ENCODE data around the gene FAM13B. TPM values are rescaled to one million over a fixed set of nuclear protein-coding genes. Genes with fewer than 3 reads are reported as not detected.

FAM13B gene
- total RNA-seq, 2 experiments from 2014 or later, result 33.1 to 36.7 TPM

GRCh38 chr5:137935694-137936093, 97.2 kb downstream of the FAM13B start:
- Mint-ChIP-seq H3K4me3 (no peak overlapping the region), H3K4me1 (ENCODE audit: low read depth) (no peaks in the 10 kb centered on the region), H3K9me3 (no peaks in the 10 kb centered on the region), H3K36me3 (ENCODE audit: low read depth) (peaks cover 39% of the 10 kb centered on the region), H3K27ac (peak overlapping the region; percentile 8), H3K27me3 (no peaks in the 10 kb centered on the region)
- H3K4me1 ChIP-seq (ENCODE audit: insufficient read depth, low read length), result no peaks in the 10 kb centered on the region
- ChIA-PET POLR2A (interaction anchor here (0.6 kb wide), 1 partner anchor 46 kb away, joined by 3 read pairs; no protein-coding TSS in a partner anchor), CTCF (no interaction called here)
- DNase-seq (no peak), ATAC-seq (ENCODE audit: poor library complexity) (no peak)
- H3K4me3 ChIP-seq (ENCODE audit: low read length), result no peak overlapping the region
- no peaks in the 10 kb centered on the region for H3K9me3 ChIP-seq (ENCODE audit: control insufficient read depth in 1 of 2, insufficient read depth in 1 of 2, low read length in 2 of 2)
- no peak overlapping the region for H3K27ac ChIP-seq (ENCODE audit: low read depth in 1 of 2, low read length in 2 of 2)
- H3K27me3 ChIP-seq (ENCODE audit: control insufficient read depth in 1 of 2, insufficient read depth in 2 of 2, low read length in 2 of 2), result no peaks in the 10 kb centered on the region
- peaks cover 30% of the 10 kb centered on the region for H3K36me3 ChIP-seq (ENCODE audit: insufficient read depth, low read length)
- no peak for TF ChIP-seq CTCF (IDR thresholded peaks at IDR 0.05)
- intact Hi-C loops (cut with DNase I, micrococcal nuclease), result no loop called here

DNA sequence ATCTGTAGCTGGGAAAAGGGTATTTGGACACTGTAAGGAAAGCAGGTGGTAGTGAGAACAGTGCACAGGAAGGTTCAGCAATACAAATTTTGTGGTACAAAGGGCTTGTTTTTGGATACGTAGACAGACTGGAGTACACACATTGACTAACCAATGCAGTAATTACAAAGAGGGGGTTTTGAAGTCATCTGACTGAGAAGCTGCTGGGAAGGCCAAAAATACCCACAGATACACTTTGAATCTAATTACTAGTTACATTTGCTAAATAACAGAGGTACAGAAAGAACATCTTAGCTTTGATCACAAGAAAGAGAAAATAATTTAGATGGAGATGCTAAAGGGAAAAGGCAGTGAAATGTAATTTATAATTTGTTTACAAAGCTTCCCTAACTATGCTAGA, 97.7 kb downstream of the FAM13B start:
- Histone ChIP-seq H3K4me1 (ENCODE audit: insufficient read depth, low read length) (no peaks in the 10 kb centered on the region), H3K27me3 (ENCODE audit: control insufficient read depth in 1 of 2, insufficient read depth in 2 of 2, low read length in 2 of 2) (no peaks in the 10 kb centered on the region), H3K4me3 (ENCODE audit: low read length) (no peak overlapping the region), H3K9me3 (ENCODE audit: control insufficient read depth in 1 of 2, insufficient read depth in 1 of 2, low read length in 2 of 2) (no peaks in the 10 kb centered on the region), H3K36me3 (ENCODE audit: insufficient read depth, low read length) (peaks cover 27% of the 10 kb centered on the region), H3K27ac (ENCODE audit: low read depth in 1 of 2, low read length in 2 of 2) (no peak overlapping the region)
- ATAC-seq (ENCODE audit: poor library complexity) (no peak), DNase-seq (no peak)
- no peaks in the 10 kb centered on the region for H3K27me3 Mint-ChIP-seq
- POLR2A ChIA-PET, result no interaction called here
- H3K4me1 Mint-ChIP-seq (ENCODE audit: low read depth), result no peaks in the 10 kb centered on the region
- no peak for TF ChIP-seq CTCF (IDR thresholded peaks at IDR 0.05)
- H3K9me3 Mint-ChIP-seq, result no peaks in the 10 kb centered on the region
- H3K36me3 Mint-ChIP-seq (ENCODE audit: low read depth), result peaks cover 35% of the 10 kb centered on the region
- intact Hi-C loops (cut with DNase I, micrococcal nuclease), result no loop called here
- H3K27ac Mint-ChIP-seq, result peak overlapping the region; percentile 28
- H3K4me3 Mint-ChIP-seq, result no peak overlapping the region
- CTCF ChIA-PET, result no interaction called here

DNA sequence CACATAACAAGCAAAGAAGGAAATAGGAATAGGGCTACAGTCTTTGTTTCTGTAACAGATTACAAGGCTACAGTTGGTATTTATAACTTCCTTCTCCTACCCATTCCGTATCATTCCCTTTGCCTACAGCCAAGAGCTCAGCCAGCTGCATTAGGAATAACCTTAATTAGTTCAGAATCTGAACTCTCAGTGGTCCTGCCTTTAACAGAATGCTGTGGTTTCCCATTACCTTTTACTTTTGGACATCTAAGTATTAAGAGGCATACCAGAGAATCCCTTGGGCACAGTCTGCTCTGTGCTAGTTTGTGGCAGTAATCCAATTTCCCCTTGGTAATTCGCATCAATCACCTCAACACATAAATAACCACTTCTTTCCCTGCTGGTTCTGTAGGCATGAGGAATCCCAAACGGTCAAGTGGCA, 99.4 kb downstream of the FAM13B start:
- Mint-ChIP-seq H3K27me3 (no peaks in the 10 kb centered on the region), H3K27ac (no peak overlapping the region), H3K36me3 (ENCODE audit: low read depth) (peaks cover 24% of the 10 kb centered on the region), H3K9me3 (no peaks in the 10 kb centered on the region), H3K4me1 (ENCODE audit: low read depth) (no peaks in the 10 kb centered on the region), H3K4me3 (no peak overlapping the region)
- intact Hi-C loops (cut with DNase I, micrococcal nuclease), result no loop called here
- Histone ChIP-seq H3K4me1 (ENCODE audit: insufficient read depth, low read length) (no peaks in the 10 kb centered on the region), H3K36me3 (ENCODE audit: insufficient read depth, low read length) (peaks cover 10% of the 10 kb centered on the region), H3K27me3 (ENCODE audit: control insufficient read depth in 1 of 2, insufficient read depth in 2 of 2, low read length in 2 of 2) (no peaks in the 10 kb centered on the region), H3K27ac (ENCODE audit: low read depth in 1 of 2, low read length in 2 of 2) (no peak overlapping the region), H3K4me3 (ENCODE audit: low read length) (no peak overlapping the region), H3K9me3 (ENCODE audit: control insufficient read depth in 1 of 2, insufficient read depth in 1 of 2, low read length in 2 of 2) (no peaks in the 10 kb centered on the region)
- no peak for ATAC-seq (ENCODE audit: poor library complexity)
- no peak for TF ChIP-seq CTCF (IDR thresholded peaks at IDR 0.05)
- POLR2A ChIA-PET, result no interaction called here
- no peak for DNase-seq
- CTCF ChIA-PET, result no interaction called here
